Measurements from ENCODE around the gene USP35. TPM values are rescaled to one million over a fixed set of nuclear protein-coding genes. Genes with fewer than 3 reads are reported as not detected.

Gene USP35
- polyA plus RNA-seq, 2 of the 4 experiments (the other 2 are of a cell fraction) = 3.8 to 5.8 TPM

DNA sequence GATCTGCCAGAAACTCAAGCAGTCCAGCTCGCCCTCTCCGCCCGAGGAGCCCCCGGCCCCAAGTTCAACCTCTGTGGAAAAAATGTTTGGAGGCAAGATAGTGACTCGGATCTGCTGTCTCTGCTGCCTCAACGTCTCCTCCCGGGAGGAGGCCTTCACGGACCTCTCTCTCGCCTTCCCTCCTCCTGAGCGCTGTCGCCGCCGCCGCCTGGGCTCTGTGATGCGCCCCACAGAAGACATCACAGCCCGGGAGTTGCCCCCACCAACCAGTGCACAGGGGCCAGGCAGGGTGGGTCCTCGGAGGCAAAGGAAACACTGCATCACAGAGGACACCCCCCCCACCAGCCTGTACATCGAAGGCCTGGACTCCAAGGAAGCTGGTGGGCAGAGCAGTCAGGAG, 20.8 kb downstream of the USP35 start:
- H3K4me3 ChIP-seq = no peak overlapping the region
- H3K9me3 ChIP-seq = no peaks in the 10 kb centered on the region
- DNase-seq (ENCODE audit: low read depth in 1 of 2, low spot score in 1 of 2) = no peak
- no peak overlapping the region for H3K4me2 ChIP-seq
- ATAC-seq = no peak
- POLR2A ChIA-PET = no interaction called here
- FAIRE-seq = no peak
- 93% methylated on average over 18 of the region's 18 CpGs for WGBS (ENCODE audit: missing lambda C conversion rate)
- TF ChIP-seq MAZ (IDR thresholded peaks at IDR 0.05; ENCODE audit: borderline replicate concordance, low read depth, low read length) (no peak), ZNF302 (CRISPR knock-in tag; IDR thresholded peaks at IDR 0.05) (no peak), EHF (CRISPR knock-in tag; IDR thresholded peaks at IDR 0.05) (no peak), MYC (IDR thresholded peaks at IDR 0.05; ENCODE audit: borderline replicate concordance, low read length) (no peak), ZSCAN20 (CRISPR knock-in tag; IDR thresholded peaks at IDR 0.05) (no peak), CBX8 (IDR thresholded peaks at IDR 0.05) (no peak), CEBPB (IDR thresholded peaks at IDR 0.05) (no peak), FOSL2 (IDR thresholded peaks at IDR 0.05) (no peak), FOSL2 (CRISPR knock-in tag; IDR thresholded peaks at IDR 0.05) (no peak), CHD2 (IDR thresholded peaks at IDR 0.05; ENCODE audit: low read length, partially characterized antibody) (no peak), RFX5 (IDR thresholded peaks at IDR 0.05) (no peak), EHMT2 (IDR thresholded peaks at IDR 0.05; ENCODE audit: low read depth) (no peak), JUN (IDR thresholded peaks at IDR 0.05) (no peak), NR3C1 (IDR thresholded peaks at IDR 0.05) (no peak)
- TF ChIP-seq, protein P1, sequence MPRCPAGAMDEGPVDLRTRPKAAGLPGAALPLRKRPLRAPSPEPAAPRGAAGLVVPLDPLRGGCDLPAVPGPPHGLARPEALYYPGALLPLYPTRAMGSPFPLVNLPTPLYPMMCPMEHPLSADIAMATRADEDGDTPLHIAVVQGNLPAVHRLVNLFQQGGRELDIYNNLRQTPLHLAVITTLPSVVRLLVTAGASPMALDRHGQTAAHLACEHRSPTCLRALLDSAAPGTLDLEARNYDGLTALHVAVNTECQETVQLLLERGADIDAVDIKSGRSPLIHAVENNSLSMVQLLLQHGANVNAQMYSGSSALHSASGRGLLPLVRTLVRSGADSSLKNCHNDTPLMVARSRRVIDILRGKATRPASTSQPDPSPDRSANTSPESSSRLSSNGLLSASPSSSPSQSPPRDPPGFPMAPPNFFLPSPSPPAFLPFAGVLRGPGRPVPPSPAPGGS (IDR thresholded peaks at IDR 0.05) = no peak
- TF ChIP-seq, protein P2, sequence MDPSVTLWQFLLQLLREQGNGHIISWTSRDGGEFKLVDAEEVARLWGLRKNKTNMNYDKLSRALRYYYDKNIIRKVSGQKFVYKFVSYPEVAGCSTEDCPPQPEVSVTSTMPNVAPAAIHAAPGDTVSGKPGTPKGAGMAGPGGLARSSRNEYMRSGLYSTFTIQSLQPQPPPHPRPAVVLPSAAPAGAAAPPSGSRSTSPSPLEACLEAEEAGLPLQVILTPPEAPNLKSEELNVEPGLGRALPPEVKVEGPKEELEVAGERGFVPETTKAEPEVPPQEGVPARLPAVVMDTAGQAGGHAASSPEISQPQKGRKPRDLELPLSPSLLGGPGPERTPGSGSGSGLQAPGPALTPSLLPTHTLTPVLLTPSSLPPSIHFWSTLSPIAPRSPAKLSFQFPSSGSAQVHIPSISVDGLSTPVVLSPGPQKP (IDR thresholded peaks at IDR 0.05; ENCODE audit: low read depth, low read length) = no peak
- TF ChIP-seq, protein P3, sequence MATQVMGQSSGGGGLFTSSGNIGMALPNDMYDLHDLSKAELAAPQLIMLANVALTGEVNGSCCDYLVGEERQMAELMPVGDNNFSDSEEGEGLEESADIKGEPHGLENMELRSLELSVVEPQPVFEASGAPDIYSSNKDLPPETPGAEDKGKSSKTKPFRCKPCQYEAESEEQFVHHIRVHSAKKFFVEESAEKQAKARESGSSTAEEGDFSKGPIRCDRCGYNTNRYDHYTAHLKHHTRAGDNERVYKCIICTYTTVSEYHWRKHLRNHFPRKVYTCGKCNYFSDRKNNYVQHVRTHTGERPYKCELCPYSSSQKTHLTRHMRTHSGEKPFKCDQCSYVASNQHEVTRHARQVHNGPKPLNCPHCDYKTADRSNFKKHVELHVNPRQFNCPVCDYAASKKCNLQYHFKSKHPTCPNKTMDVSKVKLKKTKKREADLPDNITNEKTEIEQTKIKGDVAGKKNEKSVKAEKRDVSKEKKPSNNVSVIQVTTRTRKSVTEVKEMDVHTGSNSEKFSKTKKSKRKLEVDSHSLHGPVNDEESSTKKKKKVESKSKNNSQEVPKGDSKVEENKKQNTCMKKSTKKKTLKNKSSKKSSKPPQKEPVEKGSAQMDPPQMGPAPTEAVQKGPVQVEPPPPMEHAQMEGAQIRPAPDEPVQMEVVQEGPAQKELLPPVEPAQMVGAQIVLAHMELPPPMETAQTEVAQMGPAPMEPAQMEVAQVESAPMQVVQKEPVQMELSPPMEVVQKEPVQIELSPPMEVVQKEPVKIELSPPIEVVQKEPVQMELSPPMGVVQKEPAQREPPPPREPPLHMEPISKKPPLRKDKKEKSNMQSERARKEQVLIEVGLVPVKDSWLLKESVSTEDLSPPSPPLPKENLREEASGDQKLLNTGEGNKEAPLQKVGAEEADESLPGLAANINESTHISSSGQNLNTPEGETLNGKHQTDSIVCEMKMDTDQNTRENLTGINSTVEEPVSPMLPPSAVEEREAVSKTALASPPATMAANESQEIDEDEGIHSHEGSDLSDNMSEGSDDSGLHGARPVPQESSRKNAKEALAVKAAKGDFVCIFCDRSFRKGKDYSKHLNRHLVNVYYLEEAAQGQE (IDR thresholded peaks at IDR 0.05) = no peak
- CTCF ChIA-PET = no interaction called here
- no peak overlapping the region for H3K27ac ChIP-seq
- H3K4me1 ChIP-seq = no peaks in the 10 kb centered on the region

DNA sequence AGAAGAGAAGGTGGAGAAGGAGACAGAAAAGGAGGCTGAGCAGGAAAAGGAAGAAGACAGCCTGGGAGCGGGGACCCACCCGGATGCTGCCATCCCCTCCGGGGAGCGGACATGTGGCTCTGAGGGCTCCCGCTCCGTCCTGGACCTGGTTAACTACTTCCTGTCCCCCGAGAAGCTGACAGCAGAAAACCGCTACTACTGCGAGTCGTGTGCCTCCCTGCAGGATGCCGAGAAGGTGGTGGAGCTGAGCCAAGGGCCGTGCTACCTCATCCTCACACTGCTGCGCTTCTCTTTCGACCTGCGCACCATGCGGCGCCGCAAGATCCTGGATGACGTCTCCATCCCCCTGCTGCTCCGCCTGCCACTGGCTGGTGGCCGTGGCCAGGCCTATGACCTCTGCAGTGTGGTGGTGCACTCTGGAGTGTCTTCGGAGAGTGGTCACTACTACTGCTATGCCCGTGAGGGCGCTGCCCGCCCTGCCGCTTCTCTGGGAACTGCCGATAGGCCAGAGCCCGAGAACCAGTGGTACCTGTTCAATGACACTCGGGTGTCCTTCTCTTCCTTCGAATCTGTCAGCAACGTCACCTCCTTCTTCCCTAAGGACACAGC, 21.4 kb downstream of the USP35 start:
- 92% methylated on average over 29 of the region's 31 CpGs for WGBS (ENCODE audit: missing lambda C conversion rate)
- ATAC-seq (no peak), DNase-seq (ENCODE audit: low read depth in 1 of 2, low spot score in 1 of 2) (no peak), FAIRE-seq (no peak)
- no peaks in the 10 kb centered on the region for H3K9me3 ChIP-seq
- CTCF ChIA-PET = no interaction called here
- POLR2A ChIA-PET = no interaction called here
- H3K4me3 ChIP-seq = no peak overlapping the region
- no peaks in the 10 kb centered on the region for H3K4me1 ChIP-seq
- no peak overlapping the region for H3K4me2 ChIP-seq
- no peak overlapping the region for H3K27ac ChIP-seq
- TF ChIP-seq, protein P2 (IDR thresholded peaks at IDR 0.05; ENCODE audit: low read depth, low read length) = no peak
- no peak for TF ChIP-seq FOXS1 (CRISPR knock-in tag; IDR thresholded peaks at IDR 0.05)
- TF ChIP-seq, protein P4, sequence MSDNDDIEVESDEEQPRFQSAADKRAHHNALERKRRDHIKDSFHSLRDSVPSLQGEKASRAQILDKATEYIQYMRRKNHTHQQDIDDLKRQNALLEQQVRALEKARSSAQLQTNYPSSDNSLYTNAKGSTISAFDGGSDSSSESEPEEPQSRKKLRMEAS (IDR thresholded peaks at IDR 0.05) = no peak
- no peak for TF ChIP-seq EHF (CRISPR knock-in tag; IDR thresholded peaks at IDR 0.05)
- no peak for TF ChIP-seq EP300 (IDR thresholded peaks at IDR 0.05)
- TF ChIP-seq RFX5 (IDR thresholded peaks at IDR 0.05) = no peak
- no peak for TF ChIP-seq CBX2 (IDR thresholded peaks at IDR 0.05; ENCODE audit: borderline replicate concordance, low read depth)
- no peak for TF ChIP-seq HEYL (CRISPR knock-in tag; IDR thresholded peaks at IDR 0.05)
- TF ChIP-seq, protein P5, sequence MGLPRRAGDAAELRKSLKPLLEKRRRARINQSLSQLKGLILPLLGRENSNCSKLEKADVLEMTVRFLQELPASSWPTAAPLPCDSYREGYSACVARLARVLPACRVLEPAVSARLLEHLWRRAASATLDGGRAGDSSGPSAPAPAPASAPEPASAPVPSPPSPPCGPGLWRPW (IDR thresholded peaks at IDR 0.05) = no peak
- TF ChIP-seq BHLHE40 (IDR thresholded peaks at IDR 0.05; ENCODE audit: low read depth, low read length) = no peak
- TF ChIP-seq NR3C1 (IDR thresholded peaks at IDR 0.05) = no peak
- TF ChIP-seq SMC3 (IDR thresholded peaks at IDR 0.05) = no peak
- no peak for TF ChIP-seq RAD21 (conservative IDR thresholded peaks at IDR 0.05 in 1 of 2, IDR thresholded peaks at IDR 0.05 in 1 of 2)
- TF ChIP-seq FOSL2 (IDR thresholded peaks at IDR 0.05) = no peak
- TF ChIP-seq FOSL2 (CRISPR knock-in tag; IDR thresholded peaks at IDR 0.05) = no peak
- TF ChIP-seq, protein P6, sequence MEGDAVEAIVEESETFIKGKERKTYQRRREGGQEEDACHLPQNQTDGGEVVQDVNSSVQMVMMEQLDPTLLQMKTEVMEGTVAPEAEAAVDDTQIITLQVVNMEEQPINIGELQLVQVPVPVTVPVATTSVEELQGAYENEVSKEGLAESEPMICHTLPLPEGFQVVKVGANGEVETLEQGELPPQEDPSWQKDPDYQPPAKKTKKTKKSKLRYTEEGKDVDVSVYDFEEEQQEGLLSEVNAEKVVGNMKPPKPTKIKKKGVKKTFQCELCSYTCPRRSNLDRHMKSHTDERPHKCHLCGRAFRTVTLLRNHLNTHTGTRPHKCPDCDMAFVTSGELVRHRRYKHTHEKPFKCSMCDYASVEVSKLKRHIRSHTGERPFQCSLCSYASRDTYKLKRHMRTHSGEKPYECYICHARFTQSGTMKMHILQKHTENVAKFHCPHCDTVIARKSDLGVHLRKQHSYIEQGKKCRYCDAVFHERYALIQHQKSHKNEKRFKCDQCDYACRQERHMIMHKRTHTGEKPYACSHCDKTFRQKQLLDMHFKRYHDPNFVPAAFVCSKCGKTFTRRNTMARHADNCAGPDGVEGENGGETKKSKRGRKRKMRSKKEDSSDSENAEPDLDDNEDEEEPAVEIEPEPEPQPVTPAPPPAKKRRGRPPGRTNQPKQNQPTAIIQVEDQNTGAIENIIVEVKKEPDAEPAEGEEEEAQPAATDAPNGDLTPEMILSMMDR (IDR thresholded peaks at IDR 0.05) = no peak
- no peak for TF ChIP-seq MAFK (IDR thresholded peaks at IDR 0.05; ENCODE audit: partially characterized antibody)

Data from A549 (cell line).